HUES6 (cell line): Measurements from ENCODE around the gene LRRC56.

Source experiments
- H3K27ac ChIP-seq: 2 replicates; pipeline ENCODE4 v1.7.0; 2013; ENCODE audit warnings: low read depth, mild to moderate bottlenecking, low read length, inconsistent platforms
- H3K27me3 ChIP-seq: 2 replicates; pipeline ENCODE4 v1.6.1; 2013; ENCODE audit warnings: low read length; ENCODE audit not compliant: control insufficient read depth, insufficient read depth
- H3K36me3 ChIP-seq: 2 replicates; pipeline ENCODE4 v1.6.1; 2013; ENCODE audit warnings: low read length; ENCODE audit not compliant: control insufficient read depth, insufficient read depth
- H3K4me1 ChIP-seq: 2 replicates; pipeline ENCODE4 v1.6.1; 2013; ENCODE audit warnings: low read length; ENCODE audit not compliant: control insufficient read depth, insufficient read depth
- H3K4me3 ChIP-seq: 2 replicates; pipeline ENCODE4 v1.5.1; 2013; ENCODE audit warnings: low read depth, low read length
- H3K9ac ChIP-seq: one replicate; pipeline ENCODE4 v1.6.1; 2013; ENCODE audit warnings: mild to moderate bottlenecking, low read length
- H3K9me3 ChIP-seq: 2 replicates; pipeline ENCODE4 v1.6.1; 2013; ENCODE audit warnings: low read depth, low read length; ENCODE audit not compliant: control insufficient read depth, insufficient read depth

Gene LRRC56

DNA sequence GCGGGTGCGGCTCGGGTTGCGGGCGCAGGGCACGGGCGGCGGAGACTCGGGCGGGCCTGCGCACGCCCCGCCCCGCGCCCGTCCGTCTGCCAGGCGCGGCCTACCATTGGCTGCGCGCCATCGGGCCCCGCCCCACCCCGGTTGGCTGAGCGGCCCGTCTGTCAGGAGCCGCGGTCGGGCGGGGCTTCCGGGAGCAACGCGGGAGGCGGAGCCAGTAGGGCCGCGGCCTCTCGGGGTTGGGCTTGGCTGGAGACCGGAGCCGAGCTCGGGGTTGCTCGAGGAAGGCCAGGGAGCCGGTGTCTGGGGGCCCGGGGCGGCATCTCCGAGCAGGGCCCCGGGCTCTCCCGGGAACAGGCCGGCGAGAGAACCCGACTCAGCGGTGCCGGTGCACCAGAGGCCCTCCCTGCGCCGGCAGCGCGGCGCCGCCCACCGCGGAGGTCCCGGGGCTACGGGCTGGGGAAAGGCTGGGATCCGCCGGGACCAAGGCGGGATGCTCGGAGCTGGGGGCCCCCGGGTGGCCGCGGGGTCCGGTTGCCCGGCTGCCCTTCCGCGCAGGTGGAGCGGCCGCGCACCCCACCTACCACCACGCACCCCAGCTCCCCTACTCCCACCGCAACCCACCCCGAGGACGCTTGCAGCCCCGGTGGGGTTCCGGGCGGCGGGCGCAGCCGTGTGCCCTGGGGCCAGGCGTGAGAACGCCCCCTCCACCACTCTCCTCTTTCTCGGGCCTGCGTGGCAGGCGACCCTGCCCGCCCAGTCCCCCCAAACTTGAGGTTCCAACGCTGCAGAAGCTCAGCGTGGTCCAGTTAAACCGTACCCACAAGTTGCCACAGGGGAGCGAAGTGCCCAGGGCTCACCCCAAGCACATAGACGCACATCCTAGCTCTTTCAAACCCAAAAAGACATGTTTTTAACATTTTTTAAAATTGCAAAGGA, 1.5 kb upstream of the LRRC56 start, which contains the start of gene HRAS:
Gene HRAS (minus strand): TSS at position 58 of the 936 bp plus-strand sequence.
- Histone ChIP-seq H3K9me3 (no peaks in the 10 kb centered on the region), H3K4me3 (peak within 1 kb of the TSS; percentile 83), H3K4me1 (peaks cover 9% of the 10 kb centered on the region), H3K27ac (0 out of 2 replicates have a peak within 1 kb of the TSS, but pooled peaks have one; percentile 0), H3K27me3 (peaks cover 13% of the 10 kb centered on the region), H3K36me3 (peaks cover 27% of the 10 kb centered on the region), H3K9ac (peak within 1 kb of the TSS; percentile 72)

DNA sequence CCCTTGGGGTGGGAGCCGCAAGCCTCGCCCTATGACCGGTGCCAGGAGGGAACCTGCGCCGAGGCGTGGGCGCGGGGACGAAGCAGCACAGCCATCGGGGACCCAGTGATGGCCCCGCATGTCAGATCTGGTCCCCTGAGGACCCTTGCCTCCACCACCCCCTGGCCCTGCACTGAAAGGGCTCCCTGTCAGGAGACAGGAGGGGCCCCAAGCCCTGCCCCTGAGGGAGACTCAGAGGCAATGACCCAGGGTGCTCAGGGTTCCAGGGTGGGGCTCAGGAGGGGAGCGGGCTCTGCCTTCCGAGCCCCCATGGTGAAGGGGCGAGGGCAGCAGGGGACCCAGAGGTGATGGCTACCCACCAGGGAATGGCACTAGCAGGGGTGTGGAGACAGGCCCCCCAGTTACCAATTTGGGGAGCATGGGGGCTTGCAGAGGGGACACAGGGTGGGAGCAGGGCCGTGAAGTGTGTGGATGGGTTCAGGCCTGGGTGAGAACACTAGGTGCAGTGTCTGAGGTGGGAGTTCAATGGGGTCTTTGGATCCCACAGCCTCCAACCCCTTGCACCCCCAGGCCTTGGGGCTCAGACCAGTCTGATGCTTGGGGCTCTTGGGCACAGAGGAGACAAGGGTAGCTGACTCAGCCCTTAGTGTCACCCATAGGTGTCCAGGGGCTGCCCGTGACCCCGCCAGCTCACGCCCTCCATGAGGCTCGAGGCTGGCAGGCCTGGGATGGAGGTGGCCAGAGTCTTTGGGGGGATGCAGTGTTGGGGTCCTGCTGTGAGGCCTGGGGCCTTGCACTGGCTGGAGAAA, 499 bp downstream of the LRRC56 start:
- no peak overlapping the region for H3K27ac ChIP-seq
- peak overlapping the region; percentile 57 for H3K4me3 ChIP-seq
- no peaks in the 10 kb centered on the region for H3K9me3 ChIP-seq
- peaks cover 9% of the 10 kb centered on the region for H3K4me1 ChIP-seq
- peaks cover 13% of the 10 kb centered on the region for H3K27me3 ChIP-seq
- no peak overlapping the region for H3K9ac ChIP-seq
- H3K36me3 ChIP-seq: peaks cover 12% of the 10 kb centered on the region

DNA sequence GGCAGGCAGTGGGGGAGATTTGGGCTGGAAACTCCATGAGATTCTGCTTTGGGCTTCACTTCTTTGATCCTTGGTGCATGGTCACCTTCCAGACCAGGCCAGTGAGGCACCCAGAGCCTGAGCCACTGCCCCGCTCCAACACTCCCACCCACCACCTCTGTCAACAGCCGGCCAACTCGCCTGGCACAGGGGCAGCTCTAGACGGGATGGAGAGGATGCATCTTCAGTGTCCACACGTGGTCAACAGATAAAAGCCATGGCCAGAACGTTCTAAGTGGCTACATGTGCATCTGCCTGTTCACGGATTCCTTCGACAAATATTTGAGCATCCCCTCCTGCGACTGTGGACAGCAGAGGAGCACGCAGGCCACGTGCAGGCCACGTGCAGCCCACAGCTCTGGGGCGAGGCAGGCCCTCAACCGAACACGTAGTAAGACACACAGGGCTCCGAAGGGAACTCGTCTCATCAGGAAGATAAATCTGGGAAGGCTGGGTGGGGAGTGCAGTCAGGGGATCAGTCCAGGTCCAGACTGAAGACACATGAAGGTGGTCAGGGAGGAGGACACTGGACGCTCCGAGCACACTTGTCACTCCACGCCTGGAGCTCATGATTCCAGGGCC, 1.2 kb downstream of the LRRC56 start:
- Histone ChIP-seq H3K36me3 (peaks cover 5% of the 10 kb centered on the region), H3K4me1 (peaks cover 9% of the 10 kb centered on the region), H3K27ac (no peak overlapping the region), H3K9me3 (no peaks in the 10 kb centered on the region), H3K27me3 (peaks cover 13% of the 10 kb centered on the region), H3K9ac (no peak overlapping the region), H3K4me3 (no peak overlapping the region)

DNA sequence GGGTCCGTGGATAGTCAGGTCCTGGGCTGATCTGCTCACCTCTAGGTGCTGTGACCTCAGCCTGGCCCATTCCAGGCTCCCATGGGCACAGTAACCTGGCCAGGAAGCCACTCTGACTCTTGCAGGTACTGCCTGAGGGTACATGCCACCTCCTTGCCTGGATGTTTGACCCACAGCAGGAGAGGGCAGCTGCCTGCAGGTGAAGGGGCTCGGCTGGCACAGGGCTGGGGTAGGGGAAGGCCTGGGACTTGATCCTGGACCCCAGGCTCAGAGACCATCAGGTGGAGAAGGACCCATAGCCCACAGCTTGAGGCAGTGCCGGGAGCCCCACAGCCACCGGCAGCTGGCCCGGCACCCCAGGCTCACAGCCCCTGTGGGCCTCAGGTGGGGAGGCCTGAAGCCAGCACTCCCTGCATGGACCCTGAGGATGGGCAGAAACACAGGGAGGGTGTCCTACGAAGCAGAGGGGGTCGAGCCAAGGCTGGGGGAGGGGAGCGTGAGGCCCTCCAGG, 2.7 kb downstream of the LRRC56 start:
- no peak overlapping the region for H3K27ac ChIP-seq
- no peaks in the 10 kb centered on the region for H3K36me3 ChIP-seq
- no peak overlapping the region for H3K4me3 ChIP-seq
- no peak overlapping the region for H3K9ac ChIP-seq
- H3K27me3 ChIP-seq: peaks cover 13% of the 10 kb centered on the region
- H3K4me1 ChIP-seq: peaks cover 6% of the 10 kb centered on the region
- no peaks in the 10 kb centered on the region for H3K9me3 ChIP-seq

DNA sequence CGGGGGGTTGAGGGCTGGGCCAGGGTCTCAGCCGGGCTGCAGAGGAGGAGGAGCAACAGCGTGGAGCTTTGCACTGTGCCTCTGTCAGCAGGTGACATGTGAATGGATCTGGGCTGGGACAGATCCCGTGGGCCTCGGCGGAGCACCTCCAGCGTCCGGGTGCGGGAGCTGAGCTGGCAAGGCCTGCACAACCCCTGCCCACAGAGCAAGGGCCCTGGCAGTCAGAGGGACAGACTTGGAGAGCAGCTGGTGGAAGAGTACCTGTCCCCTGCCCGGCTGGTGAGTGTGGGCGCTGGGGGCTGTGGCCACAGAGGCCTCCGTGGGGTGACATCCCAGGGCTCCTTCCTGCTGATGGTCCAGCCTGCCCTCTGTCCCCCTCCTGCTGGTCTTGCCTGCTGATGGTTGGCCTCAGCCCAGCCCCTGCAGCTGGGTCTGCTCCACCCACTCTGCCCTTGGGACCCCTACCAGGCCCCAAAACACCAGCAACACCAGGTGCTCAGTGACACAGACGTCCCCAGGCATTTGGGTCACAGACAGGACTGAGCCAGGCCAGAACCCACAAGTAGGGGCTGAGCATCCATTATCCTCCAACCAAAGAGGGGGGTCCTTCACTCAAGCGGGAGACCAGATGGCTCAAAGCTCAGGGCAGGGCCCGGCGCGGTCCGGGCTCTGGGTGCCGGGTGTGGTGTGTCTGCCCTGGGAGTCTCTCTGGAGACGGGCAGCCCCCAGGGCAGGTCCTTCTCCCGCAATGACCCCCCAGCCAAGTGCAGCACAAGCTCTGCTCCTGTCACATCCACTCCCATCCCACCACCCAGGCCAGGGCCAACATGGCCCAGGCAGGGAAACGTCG, 3.5 kb downstream of the LRRC56 start:
- H3K4me1 ChIP-seq: peaks cover 6% of the 10 kb centered on the region
- H3K9ac ChIP-seq: no peak overlapping the region

DNA sequence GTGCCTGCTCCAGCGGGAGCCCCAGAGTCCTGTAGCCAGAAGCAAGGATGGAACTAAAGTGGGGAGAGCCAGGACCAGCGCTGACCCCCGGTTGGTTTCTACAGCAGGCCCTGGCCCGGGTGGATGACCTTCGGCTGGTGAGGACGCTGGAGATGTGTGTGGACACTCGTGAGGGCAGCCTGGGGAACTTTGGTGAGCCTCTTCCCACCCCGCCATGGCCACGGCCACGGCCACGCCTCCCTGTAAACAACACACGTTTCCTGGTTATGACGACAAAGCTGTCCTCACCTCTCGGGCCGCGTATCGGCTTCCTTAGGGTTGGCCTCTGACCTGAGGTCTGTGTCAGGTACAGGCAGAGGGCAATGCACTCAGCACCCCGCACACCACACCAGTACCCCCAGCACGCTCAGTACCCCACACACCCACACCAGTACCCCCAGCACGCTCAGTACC, 4.1 kb downstream of the LRRC56 start:
- H3K27me3 ChIP-seq: peaks cover 12% of the 10 kb centered on the region
- H3K9me3 ChIP-seq: no peaks in the 10 kb centered on the region
- no peaks in the 10 kb centered on the region for H3K36me3 ChIP-seq
- H3K4me3 ChIP-seq: no peak overlapping the region
- no peak overlapping the region for H3K27ac ChIP-seq
- no peak overlapping the region for H3K9ac ChIP-seq
- H3K4me1 ChIP-seq: peaks cover 6% of the 10 kb centered on the region

More for the DNA sequence above, 3.5 kb downstream of the LRRC56 start:
- no peak overlapping the region for H3K27ac ChIP-seq
- peaks cover 13% of the 10 kb centered on the region for H3K27me3 ChIP-seq
- no peaks in the 10 kb centered on the region for H3K36me3 ChIP-seq
- H3K9me3 ChIP-seq: no peaks in the 10 kb centered on the region
- H3K4me3 ChIP-seq: no peak overlapping the region

DNA sequence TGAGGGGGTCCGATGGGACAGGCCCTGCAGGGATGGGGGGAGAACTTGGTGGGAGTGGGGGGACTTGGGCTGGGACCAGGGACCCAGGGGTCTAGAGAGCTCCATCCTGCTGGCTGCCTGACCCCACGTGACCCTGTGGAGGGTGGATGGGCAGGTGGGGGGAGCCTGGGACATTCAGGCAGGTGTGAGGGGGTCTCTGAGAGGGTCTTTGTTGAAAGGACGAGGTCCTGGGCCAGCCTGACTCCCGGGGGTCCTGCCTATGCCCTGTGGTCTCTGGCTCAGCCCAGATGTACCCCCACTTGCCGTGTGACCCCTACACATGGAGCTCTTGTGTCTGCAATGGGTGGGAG, 7.5 kb downstream of the LRRC56 start:
- H3K4me3 ChIP-seq: no peak overlapping the region
- no peak overlapping the region for H3K9ac ChIP-seq
- no peaks in the 10 kb centered on the region for H3K36me3 ChIP-seq
- H3K4me1 ChIP-seq: no peaks in the 10 kb centered on the region
- H3K27ac ChIP-seq: no peak overlapping the region
- H3K9me3 ChIP-seq: no peaks in the 10 kb centered on the region
- H3K27me3 ChIP-seq: no peaks in the 10 kb centered on the region

DNA sequence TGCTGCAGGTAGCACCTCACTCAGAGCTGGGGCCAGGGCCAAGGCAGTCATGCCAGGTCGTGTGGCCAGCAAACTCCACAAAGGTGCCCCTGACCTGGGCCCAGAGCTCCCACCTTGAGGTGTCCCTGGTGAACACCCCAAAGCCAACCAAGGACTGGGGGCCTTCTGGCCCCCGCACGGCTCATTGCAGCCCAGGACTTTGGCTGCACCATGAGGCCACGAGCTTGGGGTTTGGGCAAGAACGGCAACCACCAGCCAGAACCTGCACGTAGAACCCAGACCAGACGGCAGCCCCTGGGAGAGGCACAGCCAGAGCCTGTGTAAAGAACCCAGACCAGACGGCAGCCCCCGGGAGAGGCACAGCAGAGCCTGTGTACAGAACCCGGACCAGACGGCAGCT, 7.8 kb downstream of the LRRC56 start:
- no peak overlapping the region for H3K4me3 ChIP-seq
- no peak overlapping the region for H3K27ac ChIP-seq
- H3K9me3 ChIP-seq: no peaks in the 10 kb centered on the region
- H3K4me1 ChIP-seq: no peaks in the 10 kb centered on the region
- no peak overlapping the region for H3K9ac ChIP-seq
- no peaks in the 10 kb centered on the region for H3K27me3 ChIP-seq
- no peaks in the 10 kb centered on the region for H3K36me3 ChIP-seq

DNA sequence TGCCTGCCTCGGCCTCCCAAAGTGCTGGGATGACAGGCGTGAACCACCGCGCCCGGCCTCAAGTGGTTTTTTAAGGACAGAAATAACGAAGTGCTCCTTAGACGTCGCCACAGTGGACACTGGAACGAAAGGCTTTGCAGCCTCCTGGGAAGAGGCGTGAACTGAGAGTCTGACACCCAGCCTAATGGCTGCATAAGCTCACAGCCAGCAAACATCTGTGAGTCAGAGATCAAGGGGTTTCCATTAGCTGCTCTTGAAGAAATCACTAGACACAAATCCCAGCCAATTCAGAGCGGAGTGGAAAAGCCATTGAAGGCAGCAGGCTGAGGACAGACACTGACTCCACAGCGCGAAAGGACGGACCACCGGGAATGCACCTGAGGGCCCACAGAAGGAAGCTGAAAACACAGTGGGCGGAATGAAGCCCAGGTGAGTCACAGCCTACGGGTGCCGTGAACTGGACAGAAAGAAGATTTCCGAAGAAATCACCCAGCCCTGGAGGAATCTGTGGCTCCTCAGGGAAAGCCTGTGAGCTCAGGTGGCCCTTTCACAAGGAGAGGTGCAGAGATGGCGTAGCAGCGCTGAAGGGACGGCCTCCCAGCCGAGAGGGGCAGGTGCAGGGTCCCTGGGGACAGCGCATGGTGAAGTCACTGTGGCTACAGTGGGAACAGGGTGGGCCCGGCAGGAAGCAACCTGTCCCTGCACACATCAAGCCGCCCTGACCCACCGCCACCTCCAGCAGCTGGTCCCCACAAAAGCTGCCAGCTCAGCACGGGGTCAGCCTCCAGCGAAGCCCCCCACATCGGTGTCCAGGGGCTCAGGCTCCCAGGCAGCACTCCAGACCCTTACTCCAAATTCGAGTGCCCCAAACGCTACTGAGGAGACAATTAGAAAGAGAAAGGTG, 11.6 kb downstream of the LRRC56 start:
- no peak overlapping the region for H3K4me3 ChIP-seq
- H3K27ac ChIP-seq: no peak overlapping the region
- no peaks in the 10 kb centered on the region; the same call in 1 of the 2 replicates for H3K27me3 ChIP-seq
- no peaks in the 10 kb centered on the region for H3K36me3 ChIP-seq
- no peaks in the 10 kb centered on the region for H3K9me3 ChIP-seq
- peak overlapping the region; percentile 12 for H3K9ac ChIP-seq
- no peaks in the 10 kb centered on the region for H3K4me1 ChIP-seq
